Activated T-cell treated with anti-CD3 and anti-CD28 coated beads for 1 hour (primary cell): ENCODE measurements around the gene OSBPL5.

ENCODE experiments used
- DNase-seq: peaks from one replicate; pipeline ENCODE4 v3.0.0-alpha.2; 2020; ENCODE audit warnings: low read depth

Gene OSBPL5

DNA sequence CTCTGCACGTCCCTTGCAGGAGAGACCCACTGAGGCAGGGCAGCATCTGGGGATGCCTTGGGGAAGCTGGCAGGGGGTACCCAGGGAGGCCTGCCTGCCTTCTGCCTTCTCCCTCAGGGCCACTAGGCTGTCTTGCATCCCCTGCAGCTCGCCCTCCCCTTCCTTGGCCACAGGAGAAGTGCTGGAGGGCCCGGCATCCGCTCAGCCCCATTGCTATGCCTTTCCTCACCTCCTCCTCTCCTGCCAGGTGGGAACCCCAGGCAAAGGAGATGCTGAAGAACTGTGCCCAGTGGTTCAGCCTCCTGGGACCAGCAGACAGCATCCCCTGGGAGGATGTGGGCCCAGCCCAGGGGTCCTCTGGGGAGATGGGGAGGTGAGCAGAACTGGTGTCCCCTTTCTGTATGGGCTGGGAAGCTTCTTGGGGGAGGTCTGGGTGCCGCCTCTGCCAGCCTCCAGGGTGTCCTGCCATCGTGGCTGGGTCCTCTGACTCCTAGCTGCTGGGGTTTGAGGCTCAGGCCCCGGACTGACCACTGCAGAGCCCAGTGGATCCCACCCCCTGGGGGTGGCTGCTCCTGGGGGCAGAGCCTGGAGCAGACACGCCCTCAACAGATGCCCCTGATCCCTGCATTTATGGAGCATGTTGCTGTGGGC, 32.9 kb upstream of the OSBPL5 start:
- no peak for DNase-seq

- no peak for DNase-seq
Measured at GRCh38 chr11:3197044-3197695, 32.1 kb upstream of the OSBPL5 start.

GRCh38 chr11:3196161-3197043, 31.3 kb upstream of the OSBPL5 start:
- no peak for DNase-seq

DNA sequence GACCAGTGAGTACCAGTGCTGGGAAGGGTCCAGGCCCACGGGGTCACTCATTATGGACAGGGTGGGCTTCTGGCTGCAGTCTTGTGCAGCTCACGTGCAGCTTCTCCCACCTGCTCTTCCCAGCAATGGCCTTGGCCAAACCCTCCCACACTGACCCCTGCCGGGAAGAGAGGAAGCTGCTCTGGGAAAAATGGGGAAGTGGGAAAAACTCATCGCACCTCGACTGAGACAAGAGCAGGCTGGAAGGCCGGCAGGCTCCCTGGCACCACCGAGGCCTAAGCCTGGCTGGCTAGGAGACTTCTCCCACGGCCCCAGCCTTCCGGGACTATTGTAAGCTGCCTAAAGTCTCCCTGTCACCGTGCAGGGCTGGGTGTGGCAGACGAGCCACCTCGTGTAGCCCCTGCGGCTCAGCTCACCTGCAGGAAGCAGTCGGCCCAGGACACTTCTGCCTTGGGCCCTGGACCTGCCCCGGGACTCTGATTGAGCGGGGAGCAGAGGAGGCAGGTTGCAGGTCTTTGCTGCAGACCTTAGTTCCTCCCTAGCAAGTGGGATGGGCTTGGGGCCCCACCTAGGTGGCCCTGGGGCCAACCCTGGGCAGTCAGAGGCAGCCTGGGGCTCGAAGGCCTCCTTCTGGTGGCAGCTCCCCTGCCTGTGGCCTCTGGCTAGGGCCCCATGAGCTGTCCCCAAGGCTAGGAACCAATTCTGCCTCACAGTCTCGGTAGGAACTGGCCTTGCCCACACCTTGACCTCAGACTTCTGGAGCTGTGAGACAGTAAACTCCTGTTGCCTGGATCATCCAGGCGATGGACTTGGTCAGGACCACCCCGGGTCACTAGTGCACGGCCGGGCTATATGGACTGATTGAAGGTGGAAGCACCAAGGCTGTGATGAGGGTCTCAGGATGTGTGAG, 30.4 kb upstream of the OSBPL5 start:
- DNase-seq = no peak

- DNase-seq = no peak
Measured at GRCh38 chr11:3194016-3194816, 29.1 kb upstream of the OSBPL5 start.

GRCh38 chr11:3193373-3194015, 28.4 kb upstream of the OSBPL5 start:
- no peak for DNase-seq

DNA sequence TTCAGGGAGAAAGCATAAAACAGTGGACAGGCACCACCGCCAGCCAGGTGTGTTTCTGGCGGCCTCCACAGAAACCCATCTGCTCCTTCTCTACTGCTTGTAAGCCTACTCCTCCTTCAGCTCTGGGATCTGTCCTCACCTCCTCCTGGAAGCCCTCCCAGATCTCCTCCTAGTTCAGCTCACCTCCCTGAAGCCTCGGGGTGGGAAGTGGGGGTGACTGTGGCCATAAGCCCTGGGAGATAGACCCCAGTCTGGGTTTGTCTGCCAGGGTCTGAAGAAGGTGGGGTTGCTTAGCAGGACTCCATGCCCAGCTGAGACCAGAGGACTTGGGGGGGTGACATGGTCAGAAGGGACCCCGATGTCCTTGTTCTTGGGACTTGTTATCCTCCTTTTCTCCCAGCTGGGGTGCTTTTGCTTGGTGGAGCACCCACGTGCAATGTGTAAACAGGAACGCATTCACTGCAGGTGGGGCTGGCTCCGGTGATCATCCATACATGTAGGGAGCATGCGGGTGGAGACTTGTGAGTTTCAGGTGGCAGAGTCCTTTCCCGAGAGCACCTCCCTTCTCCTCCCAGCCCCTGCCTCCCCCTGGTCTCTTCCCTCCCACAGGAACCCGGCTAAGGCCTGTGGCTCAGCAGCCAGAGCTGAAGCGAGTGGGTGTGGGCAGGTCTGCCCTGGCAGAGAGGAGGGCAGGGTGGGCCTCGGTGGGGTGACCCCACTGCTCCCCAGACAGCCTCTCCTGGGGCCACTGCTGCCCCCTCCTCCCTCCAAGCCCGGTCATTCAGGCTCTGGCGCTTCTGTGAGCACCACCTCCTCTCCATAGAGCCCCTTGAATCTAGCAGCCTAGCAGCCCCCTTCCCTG, 27.6 kb upstream of the OSBPL5 start:
- DNase-seq = no peak

DNA sequence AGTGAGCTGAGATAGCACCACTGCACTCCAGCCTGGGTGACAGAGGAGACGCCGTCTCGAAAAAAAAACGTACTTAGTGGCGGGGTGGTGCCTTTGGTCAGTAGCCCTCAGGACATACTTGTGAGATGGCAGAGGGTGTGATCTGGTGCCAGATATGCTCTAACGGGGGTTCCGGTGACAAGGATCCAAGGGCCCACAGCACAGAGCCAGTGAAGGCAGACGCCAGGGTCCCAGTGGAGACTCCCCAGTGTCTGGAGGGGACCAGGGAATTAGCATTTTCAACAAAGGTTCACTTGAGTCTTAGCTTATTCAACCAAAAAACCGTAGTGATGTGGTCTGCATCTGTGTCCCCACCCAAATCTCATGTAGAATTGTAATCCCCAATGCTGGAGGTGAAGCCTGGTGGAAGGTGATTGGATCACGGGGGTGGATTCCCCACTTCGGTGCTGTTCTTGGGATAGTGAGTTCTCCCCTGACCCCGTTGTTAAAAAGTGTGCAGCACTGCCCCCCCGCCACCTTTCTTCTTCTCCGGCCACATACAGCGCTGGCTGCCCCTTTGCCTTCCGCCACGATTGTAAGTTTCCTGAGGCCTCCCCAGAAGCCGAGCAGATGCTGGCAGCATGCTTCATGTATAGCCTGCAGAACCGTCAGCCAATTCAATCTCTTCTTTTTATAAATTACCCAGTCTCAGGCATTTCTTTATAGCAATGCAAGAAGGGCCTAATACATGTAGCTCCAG, 26.6 kb upstream of the OSBPL5 start:
- no peak for DNase-seq

GRCh38 chr11:3190600-3190999, 25.5 kb upstream of the OSBPL5 start:
- DNase-seq = no peak

- no peak for DNase-seq
Measured at GRCh38 chr11:3189886-3190583, 24.9 kb upstream of the OSBPL5 start.

GRCh38 chr11:3189196-3189843, 24.2 kb upstream of the OSBPL5 start:
- no peak for DNase-seq

- no peak for DNase-seq
Measured at GRCh38 chr11:3188496-3189195, 23.5 kb upstream of the OSBPL5 start.

GRCh38 chr11:3186166-3186953, 21.2 kb upstream of the OSBPL5 start:
- no peak for DNase-seq

GRCh38 chr11:3184732-3185347, 19.7 kb upstream of the OSBPL5 start:
- no peak for DNase-seq

- no peak for DNase-seq
Measured at GRCh38 chr11:3183523-3183922, 18.4 kb upstream of the OSBPL5 start.

- DNase-seq = no peak
Measured at GRCh38 chr11:3182462-3182852, 17.3 kb upstream of the OSBPL5 start.
